ENCODE results near the gene ERG.

Gene ERG

GRCh38 chr21:38488640-38489270 is 9.5 kb downstream of the ERG start:
- DNase-seq (ENCODE audit: low read depth), result no peak
- no peak for TF ChIP-seq CTCF (conservative IDR thresholded peaks at IDR 0.05; ENCODE audit: low read depth, low read length)
- no peak overlapping the region for H3K4me3 ChIP-seq (ENCODE audit: low read length)

- no peak for TF ChIP-seq CTCF (conservative IDR thresholded peaks at IDR 0.05; ENCODE audit: low read depth, low read length)
- no peak for DNase-seq (ENCODE audit: low read depth)
- H3K4me3 ChIP-seq (ENCODE audit: low read length), result no peak overlapping the region
These were observed 10.2 kb downstream of the ERG start for GRCh38 chr21:38487901-38488639.

- peak; percentile 36 for DNase-seq (ENCODE audit: low read depth)
- TF ChIP-seq CTCF (conservative IDR thresholded peaks at IDR 0.05; ENCODE audit: low read depth, low read length), result no peak
- H3K4me3 ChIP-seq (ENCODE audit: low read length), result no peak overlapping the region
These were observed 11.6 kb downstream of the ERG start for GRCh38 chr21:38486706-38487105.

- no peak overlapping the region for H3K4me3 ChIP-seq (ENCODE audit: low read length)
- no peak for TF ChIP-seq CTCF (conservative IDR thresholded peaks at IDR 0.05; ENCODE audit: low read depth, low read length)
- DNase-seq (ENCODE audit: low read depth), result peak; percentile 55
These were observed 12.1 kb downstream of the ERG start for GRCh38 chr21:38486221-38486620.

- no peak for TF ChIP-seq CTCF (conservative IDR thresholded peaks at IDR 0.05; ENCODE audit: low read depth, low read length)
- H3K4me3 ChIP-seq (ENCODE audit: low read length), result no peak overlapping the region
- no peak for DNase-seq (ENCODE audit: low read depth)
These were observed 18.4 kb downstream of the ERG start for GRCh38 chr21:38479641-38480525.

- TF ChIP-seq CTCF (conservative IDR thresholded peaks at IDR 0.05; ENCODE audit: low read depth, low read length), result no peak
These were observed 19.5 kb downstream of the ERG start for GRCh38 chr21:38478782-38479181.

More at GRCh38 chr21:38478782-38479181, 19.5 kb downstream of the ERG start:
- H3K4me3 ChIP-seq (ENCODE audit: low read length), result no peak overlapping the region
- DNase-seq (ENCODE audit: low read depth), result no peak

Measured in retinal pigment epithelial cell (primary cell).